Upper lobe of right lung (tissue), 1 donor: ENCODE data around the gene SGTA. TPM values are rescaled to one million over a fixed set of nuclear protein-coding genes. Genes with fewer than 3 reads are reported as not detected.

Experiments
- ATAC-seq: fragments of 200-7000 bp; cut with Tn5 transposase; one replicate; pipeline ENCODE4 v1.9.1; 2020; ENCODE audit warnings: mild to moderate bottlenecking, moderate library complexity
- DNase-seq: peaks from one replicate; pipeline ENCODE4 v3.0.0-alpha.2; 2020
- H3K27ac ChIP-seq: fragments of 200-600 bp; one replicate; pipeline ENCODE4 v1.8.0; 2022
- H3K27me3 ChIP-seq: fragments of 200-600 bp; one replicate; pipeline ENCODE4 v1.8.0; 2022; ENCODE audit warnings: mild to moderate bottlenecking
- H3K36me3 ChIP-seq: fragments of 200-600 bp; one replicate; pipeline ENCODE4 v1.8.0; 2022
- H3K4me1 ChIP-seq: fragments of 200-600 bp; one replicate; pipeline ENCODE4 v1.8.0; 2022
- H3K4me3 ChIP-seq: fragments of 200-600 bp; one replicate; pipeline ENCODE4 v1.8.0; 2022; ENCODE audit warnings: mild to moderate bottlenecking
- H3K9me3 ChIP-seq: fragments of 200-600 bp; one replicate; pipeline ENCODE4 v1.8.0; 2022
- intact Hi-C: fragments of 100-400 bp; cut with DNase I; formaldehyde crosslinking; loops from one replicate; pipeline ENCODE4 v1.11.0; 2022
- total RNA-seq: library from RNA; stranded (reverse); fragmentation: NEBNext Ultra II Directional; extraction: Animal tissue kit (Norgen Biotek cat#: 25700); gene quantifications from one replicate; pipeline ENCODE4 v1.2.1, GENCODE V29; 2021
- TF ChIP-seq, protein P1 (sequence below): fragments of 200-600 bp; IDR thresholded peaks from one replicate; pipeline ENCODE4 v1.8.0; 2022; ENCODE audit warnings: antibody characterized with exemption
- donor health status: DM: no; HTN: yes; CAD: no; lungs with severe emphysema.

SGTA gene
- total RNA-seq, 1 donor from 2014 or later = 44.9 TPM

DNA sequence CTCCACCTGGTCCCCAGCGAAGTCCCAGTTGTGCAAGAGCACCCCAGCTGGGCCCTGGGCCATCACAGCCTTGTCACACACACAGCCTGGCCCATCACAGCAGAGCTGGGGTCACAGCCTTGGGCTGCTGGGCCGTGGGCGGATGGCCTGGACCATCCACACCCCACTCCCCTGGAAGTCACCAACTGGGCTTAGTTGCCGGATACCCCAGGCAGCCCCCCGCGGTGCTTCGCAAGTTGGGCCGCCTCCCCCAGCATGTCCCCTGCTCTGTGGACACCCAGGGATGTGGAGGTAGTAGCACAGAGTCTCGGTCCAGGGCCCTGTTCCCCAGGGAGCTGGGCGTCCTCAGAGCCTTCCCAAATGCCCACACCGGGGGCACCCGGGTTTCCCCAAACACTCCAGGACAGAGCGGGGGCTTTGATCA, 32.1 kb upstream of the SGTA start:
- intact Hi-C loops = no loop called here
- H3K36me3 ChIP-seq = no peaks in the 10 kb centered on the region
- no peak for ATAC-seq
- peaks cover under 1% of the 10 kb centered on the region for H3K4me1 ChIP-seq
- TF ChIP-seq, protein P1, sequence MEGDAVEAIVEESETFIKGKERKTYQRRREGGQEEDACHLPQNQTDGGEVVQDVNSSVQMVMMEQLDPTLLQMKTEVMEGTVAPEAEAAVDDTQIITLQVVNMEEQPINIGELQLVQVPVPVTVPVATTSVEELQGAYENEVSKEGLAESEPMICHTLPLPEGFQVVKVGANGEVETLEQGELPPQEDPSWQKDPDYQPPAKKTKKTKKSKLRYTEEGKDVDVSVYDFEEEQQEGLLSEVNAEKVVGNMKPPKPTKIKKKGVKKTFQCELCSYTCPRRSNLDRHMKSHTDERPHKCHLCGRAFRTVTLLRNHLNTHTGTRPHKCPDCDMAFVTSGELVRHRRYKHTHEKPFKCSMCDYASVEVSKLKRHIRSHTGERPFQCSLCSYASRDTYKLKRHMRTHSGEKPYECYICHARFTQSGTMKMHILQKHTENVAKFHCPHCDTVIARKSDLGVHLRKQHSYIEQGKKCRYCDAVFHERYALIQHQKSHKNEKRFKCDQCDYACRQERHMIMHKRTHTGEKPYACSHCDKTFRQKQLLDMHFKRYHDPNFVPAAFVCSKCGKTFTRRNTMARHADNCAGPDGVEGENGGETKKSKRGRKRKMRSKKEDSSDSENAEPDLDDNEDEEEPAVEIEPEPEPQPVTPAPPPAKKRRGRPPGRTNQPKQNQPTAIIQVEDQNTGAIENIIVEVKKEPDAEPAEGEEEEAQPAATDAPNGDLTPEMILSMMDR = no peak
- H3K27me3 ChIP-seq = no peaks in the 10 kb centered on the region
- H3K27ac ChIP-seq = no peak overlapping the region
- H3K4me3 ChIP-seq = no peak overlapping the region
- no peaks in the 10 kb centered on the region for H3K9me3 ChIP-seq
- DNase-seq = no peak

DNA sequence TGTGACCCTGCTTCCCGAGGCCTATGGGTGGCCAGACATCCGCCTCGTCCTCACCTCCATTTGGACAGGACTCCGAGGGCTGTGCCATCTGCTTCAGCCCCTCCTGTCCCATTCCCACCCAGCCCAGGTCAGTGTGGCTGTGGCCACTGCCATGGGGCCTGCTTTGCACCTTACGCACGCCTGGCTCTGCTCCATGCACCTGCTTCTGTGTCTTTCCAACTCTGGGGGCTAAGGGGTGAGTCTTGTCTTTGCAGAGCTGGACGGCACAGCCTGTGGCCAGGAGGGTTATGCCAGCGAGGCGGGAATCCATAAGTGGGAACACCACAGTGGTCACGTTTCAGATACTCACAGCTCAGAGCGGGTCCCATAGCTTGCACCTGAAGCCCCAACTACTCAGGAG, 31.4 kb upstream of the SGTA start:
- intact Hi-C loops = no loop called here
- TF ChIP-seq, protein P1 = no peak
- Histone ChIP-seq H3K9me3 (no peaks in the 10 kb centered on the region), H3K36me3 (peaks cover 5% of the 10 kb centered on the region), H3K27me3 (no peaks in the 10 kb centered on the region), H3K27ac (no peak overlapping the region), H3K4me1 (no peaks in the 10 kb centered on the region), H3K4me3 (no peak overlapping the region)
- DNase-seq (no peak), ATAC-seq (no peak)

DNA sequence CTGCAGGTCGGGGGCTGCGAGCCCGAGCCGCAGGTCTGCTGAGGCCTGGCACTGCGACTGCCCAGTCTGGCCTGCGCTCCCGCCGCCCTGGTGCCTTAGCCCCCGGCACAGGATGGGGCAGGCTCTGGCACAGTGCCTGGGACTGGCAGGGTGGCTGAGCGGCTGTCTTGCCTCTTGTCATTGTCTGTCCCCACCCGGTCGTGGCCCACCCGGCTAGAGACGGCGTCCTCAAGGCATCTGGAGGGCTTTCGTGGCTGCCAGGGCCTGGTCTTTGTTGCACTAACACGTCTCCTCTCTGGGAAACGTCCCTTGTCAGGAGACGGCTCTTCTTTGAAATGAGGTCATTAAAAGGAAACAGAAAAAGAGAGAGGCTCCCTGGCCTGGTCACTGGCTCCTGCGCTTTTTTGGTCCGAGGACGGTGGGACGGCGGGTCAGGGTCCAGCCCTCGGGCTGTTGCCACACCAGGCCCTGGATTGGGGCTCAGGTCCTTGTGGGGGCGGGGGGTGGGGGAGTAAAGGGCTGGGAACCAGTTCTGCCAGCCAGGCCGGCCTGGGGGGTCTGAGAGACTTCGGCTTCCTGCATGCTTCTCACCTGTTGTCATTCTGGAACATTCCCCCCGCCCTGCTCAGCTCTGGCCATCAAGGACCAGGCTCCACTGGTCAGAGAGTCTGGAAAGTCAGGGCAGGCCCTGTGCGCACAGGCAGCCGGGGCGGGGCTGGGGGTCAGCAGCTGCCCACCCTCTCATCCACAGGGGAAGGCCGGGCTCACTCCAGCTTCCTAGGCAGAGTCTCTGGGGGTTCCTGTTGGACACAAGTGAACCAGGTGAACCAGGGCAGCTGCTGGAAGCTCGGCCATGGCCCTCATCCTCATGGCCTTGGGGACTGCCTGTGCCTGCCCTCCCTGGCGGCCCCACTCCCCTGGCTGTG, 30.4 kb upstream of the SGTA start:
- Histone ChIP-seq H3K4me1 (no peaks in the 10 kb centered on the region), H3K27me3 (no peaks in the 10 kb centered on the region), H3K9me3 (no peaks in the 10 kb centered on the region), H3K36me3 (peaks cover 14% of the 10 kb centered on the region), H3K4me3 (no peak overlapping the region), H3K27ac (no peak overlapping the region)
- intact Hi-C loops = no loop called here
- no peak for DNase-seq
- ATAC-seq = no peak
- TF ChIP-seq, protein P1 = no peak

DNA sequence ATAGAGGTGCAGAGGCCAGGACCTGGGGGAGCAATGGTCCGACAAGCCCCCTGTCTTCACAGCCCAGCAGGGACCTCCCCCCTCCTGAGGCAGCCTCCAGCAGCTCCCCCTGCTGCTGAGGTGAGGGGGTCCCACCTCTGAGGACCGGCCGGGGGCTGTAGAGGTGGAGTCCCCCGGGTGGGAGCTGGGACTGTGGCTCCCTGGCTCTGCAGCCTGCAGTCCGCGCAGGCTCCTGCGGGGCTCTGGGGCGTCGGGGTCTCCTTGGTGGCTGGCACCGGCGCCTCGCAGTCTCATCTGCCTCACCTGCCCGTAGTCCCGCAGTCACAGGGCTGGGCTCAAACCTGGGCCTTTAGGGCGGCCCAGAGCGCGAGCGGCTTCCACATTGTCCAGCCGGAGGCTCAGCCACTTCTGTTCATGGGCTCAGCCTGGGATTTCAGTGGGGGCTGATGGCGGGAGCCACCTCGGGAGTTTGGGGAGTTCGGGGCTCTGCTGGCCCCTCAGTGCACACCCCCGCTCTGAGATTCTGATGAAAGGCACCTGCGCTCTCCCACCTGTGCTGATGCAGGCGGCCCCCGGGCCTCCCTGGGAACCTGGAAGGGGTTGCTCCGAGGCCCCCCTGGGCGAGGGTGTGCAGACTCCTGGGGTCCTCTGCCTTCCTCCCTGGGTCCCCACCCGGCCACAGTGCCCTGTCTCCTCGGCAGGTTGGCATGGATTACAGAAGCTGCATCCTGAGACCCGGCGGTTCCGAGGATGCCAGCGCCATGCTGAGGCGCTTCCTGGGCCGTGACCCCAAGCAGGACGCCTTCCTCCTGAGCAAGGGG, 29.6 kb upstream of the SGTA start:
- peak; percentile 56 for DNase-seq
- H3K27ac ChIP-seq = no peak overlapping the region
- intact Hi-C loops = no loop called here
- H3K9me3 ChIP-seq = no peaks in the 10 kb centered on the region
- no peak overlapping the region for H3K4me3 ChIP-seq
- TF ChIP-seq, protein P1 = no peak
- peaks cover 14% of the 10 kb centered on the region for H3K36me3 ChIP-seq
- ATAC-seq = no peak
- no peaks in the 10 kb centered on the region for H3K27me3 ChIP-seq
- H3K4me1 ChIP-seq = no peaks in the 10 kb centered on the region

DNA sequence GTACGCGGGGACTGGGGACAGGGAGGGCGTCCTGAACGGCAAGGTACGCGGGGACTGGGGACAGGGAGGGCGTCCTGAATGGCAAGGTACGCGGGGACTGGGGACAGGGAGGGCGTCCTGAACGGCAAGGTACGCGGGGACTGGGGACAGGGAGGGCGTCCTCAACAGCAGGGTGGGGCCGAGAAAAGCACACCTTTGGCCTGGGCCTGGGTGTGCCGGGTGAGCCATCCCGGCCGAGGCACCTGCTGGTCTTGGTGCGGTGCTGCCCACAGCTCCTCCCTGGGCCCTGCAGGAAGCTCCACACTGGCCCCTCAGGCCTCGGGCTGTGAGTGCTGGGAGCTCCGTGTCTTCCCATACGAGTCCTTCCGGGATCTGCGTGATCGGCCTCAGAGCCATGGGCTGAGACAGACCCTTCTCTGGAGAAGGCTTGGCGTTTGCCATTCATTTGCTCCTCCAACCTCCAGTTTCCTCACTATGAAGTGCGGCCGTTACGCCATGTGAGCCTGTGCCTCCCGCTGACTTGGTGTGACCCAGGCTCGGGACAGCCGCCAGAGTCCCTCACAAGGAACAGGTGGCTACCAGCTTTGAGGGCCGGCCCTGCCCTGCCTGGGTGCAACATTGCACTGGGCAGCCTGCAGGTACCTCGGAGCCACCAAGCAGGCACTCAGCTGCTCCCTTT, 28.8 kb upstream of the SGTA start:
- Histone ChIP-seq H3K4me3 (no peak overlapping the region), H3K27me3 (no peaks in the 10 kb centered on the region), H3K9me3 (no peaks in the 10 kb centered on the region), H3K27ac (no peak overlapping the region), H3K36me3 (peaks cover 20% of the 10 kb centered on the region), H3K4me1 (no peaks in the 10 kb centered on the region)
- DNase-seq = peak; percentile 59
- intact Hi-C loops = no loop called here
- no peak for ATAC-seq
- TF ChIP-seq, protein P1 = no peak
